Fibroblast of skin of right quadriceps (primary cell): ENCODE measurements around the gene PTPRQ.
"Not testable (repeated sequence)": the region's sequence is repeated elsewhere in the genome, so short reads cannot be mapped to it uniquely, and the experiment has no call there.

Experiments
- DNase-seq: peaks from one replicate; pipeline ENCODE4 v3.0.0-alpha.2; 2013

The PTPRQ gene

GRCh38 chr12:80472236-80472635 lies 28.2 kb downstream of the PTPRQ start:
- DNase-seq = peak; percentile 34

- peak; percentile 82 for DNase-seq
These were observed 29.0 kb downstream of the PTPRQ start for GRCh38 chr12:80472911-80473500.

- DNase-seq = not testable (repeated sequence)
These were observed 33.6 kb downstream of the PTPRQ start for GRCh38 chr12:80477521-80478145.

GRCh38 chr12:80484746-80485145 lies 40.7 kb downstream of the PTPRQ start:
- DNase-seq = no peak

- DNase-seq = no peak
These were observed 41.4 kb downstream of the PTPRQ start for GRCh38 chr12:80485222-80485987.

- peak; percentile 21 for DNase-seq
These were observed 46.3 kb downstream of the PTPRQ start for GRCh38 chr12:80490329-80490728.

- DNase-seq = no peak
These were observed 47.1 kb downstream of the PTPRQ start for GRCh38 chr12:80491166-80491565.

GRCh38 chr12:80493466-80493865 lies 49.4 kb downstream of the PTPRQ start:
- no peak for DNase-seq

GRCh38 chr12:80494836-80495235 lies 50.8 kb downstream of the PTPRQ start:
- DNase-seq = no peak

- no peak for DNase-seq
These were observed 54.2 kb downstream of the PTPRQ start for GRCh38 chr12:80498059-80498728.

GRCh38 chr12:80504389-80505163 lies 60.5 kb downstream of the PTPRQ start:
- peak; percentile 71 for DNase-seq

- DNase-seq = peak; percentile 85
These were observed 65.9 kb downstream of the PTPRQ start for GRCh38 chr12:80509781-80510556.

GRCh38 chr12:80512781-80513180 lies 68.7 kb downstream of the PTPRQ start:
- DNase-seq = no peak

GRCh38 chr12:80513211-80513610 lies 69.2 kb downstream of the PTPRQ start:
- no peak for DNase-seq

GRCh38 chr12:80517655-80518054 lies 73.6 kb downstream of the PTPRQ start:
- no peak for DNase-seq

GRCh38 chr12:80531646-80532045 lies 87.6 kb downstream of the PTPRQ start:
- DNase-seq = peak; percentile 9

- no peak for DNase-seq
These were observed 95.0 kb downstream of the PTPRQ start for GRCh38 chr12:80539029-80539428.

- no peak for DNase-seq
These were observed 105.3 kb downstream of the PTPRQ start for GRCh38 chr12:80549298-80549697.

GRCh38 chr12:80551897-80552296 lies 107.9 kb downstream of the PTPRQ start:
- DNase-seq = peak; percentile 99

- DNase-seq = peak; percentile 95
These were observed 109.3 kb downstream of the PTPRQ start for GRCh38 chr12:80553316-80553715.

GRCh38 chr12:80556566-80556965 lies 112.5 kb downstream of the PTPRQ start:
- DNase-seq = peak; percentile 41

- DNase-seq = no peak
These were observed 115.7 kb downstream of the PTPRQ start for GRCh38 chr12:80559766-80560165.
